SU-DHL-6 (cell line): ENCODE measurements around the gene MMP24.

Experiments
- H2AFZ ChIP-seq: fragments of 200-600 bp; sonication (generic); 2 replicates; pipeline ENCODE4 v1.6.1; 2014; ENCODE audit warnings: low read depth, mild to moderate bottlenecking, moderate library complexity, mixed read lengths, antibody characterized with exemption, low read length; ENCODE audit not compliant: severe bottlenecking
- H3F3A ChIP-seq: fragments of 200-600 bp; shearing (Covaris generic); 2 replicates; pipeline ENCODE4 v1.6.0; 2016; ENCODE audit warnings: antibody characterized with exemption, mild to moderate bottlenecking; ENCODE audit not compliant: insufficient read depth
- H3K27ac ChIP-seq: fragments of 200-600 bp; sonication (generic); 2 replicates; pipeline ENCODE4 v1.5.1; 2016; ENCODE audit warnings: low read depth, mild to moderate bottlenecking, low read length, moderate library complexity, mixed read lengths
- H3K27me3 ChIP-seq: fragments of 200-600 bp; sonication (generic), shearing (Covaris generic); 2 replicates; pipeline ENCODE4 v1.6.0; 2014; ENCODE audit warnings: mild to moderate bottlenecking, low read length
- H3K36me3 ChIP-seq: fragments of 200-600 bp; sonication (generic); 2 replicates; pipeline ENCODE4 v1.6.1; 2014; ENCODE audit warnings: mild to moderate bottlenecking, low read length, mixed read lengths
- H3K4me2 ChIP-seq: fragments of 300-600, 200-600 bp; shearing (Covaris generic), sonication (generic); 2 replicates; pipeline ENCODE4 v1.6.0; 2014; ENCODE audit warnings: low read length, low read depth, mild to moderate bottlenecking; ENCODE audit not compliant: poor library complexity, severe bottlenecking
- H3K4me3 ChIP-seq: fragments of 200-600 bp; sonication (generic); 2 replicates; pipeline ENCODE4 v1.5.1; 2014; ENCODE audit warnings: antibody characterized with exemption, low read length, mild to moderate bottlenecking, mixed read lengths; ENCODE audit not compliant: insufficient read depth, poor library complexity, severe bottlenecking
- H3K79me2 ChIP-seq: fragments of 200-600 bp; sonication (generic); 2 replicates; pipeline ENCODE4 v1.6.1; 2014; ENCODE audit warnings: mild to moderate bottlenecking, low read length, moderate library complexity; ENCODE audit not compliant: insufficient read depth
- H3K9ac ChIP-seq: fragments of 200-600 bp; sonication (generic); 2 replicates; pipeline ENCODE4 v1.7.0; 2014; ENCODE audit warnings: mild to moderate bottlenecking, low read length
- H3K9me2 ChIP-seq: fragments of 200-600 bp; sonication (generic); replicated peaks from 2 replicates; pipeline ENCODE4 v1.6.1; 2014; ENCODE audit warnings: low read length; ENCODE audit not compliant: insufficient read depth
- H3K9me3 ChIP-seq: fragments of 200-600 bp; sonication (generic); 2 replicates; pipeline ENCODE4 v1.6.1; 2014; ENCODE audit warnings: low read length, mixed read lengths; ENCODE audit not compliant: insufficient read depth
- H4K20me1 ChIP-seq: fragments of 200-600 bp; sonication (generic); 2 replicates; pipeline ENCODE4 v1.6.1; 2014; ENCODE audit warnings: low read depth, mild to moderate bottlenecking, antibody characterized with exemption, low read length, moderate library complexity, mixed read lengths
- CTCF ChIP-seq: fragments of 200-600 bp; sonication (generic); IDR thresholded peaks from one replicate; pipeline ENCODE4 v1.5.1; 2017; ENCODE audit warnings: antibody characterized with exemption, mild to moderate bottlenecking, low read length, moderate library complexity; ENCODE audit not compliant: insufficient read depth, poor library complexity, severe bottlenecking
- EZH2phosphoT487 ChIP-seq: fragments of 200-600 bp; sonication (generic), shearing (Covaris generic); conservative IDR thresholded peaks from 2 replicates; pipeline ENCODE4 v1.6.1; 2018; ENCODE audit warnings: mild to moderate bottlenecking, antibody characterized with exemption, low read length, moderate library complexity, mixed read lengths

The MMP24 gene

GRCh38 chr20:35240083-35240810, 13.8 kb downstream of the MMP24 start:
- Histone ChIP-seq H2AFZ (no peak overlapping the region), H3K4me3 (no peak overlapping the region), H3F3A (no peaks in the 10 kb centered on the region), H3K9ac (no peak overlapping the region), H3K9me3 (no peaks in the 10 kb centered on the region), H3K27ac (no peak overlapping the region), H3K36me3 (no peaks in the 10 kb centered on the region), H3K9me2 (no peaks in the 10 kb centered on the region), H3K79me2 (no peaks in the 10 kb centered on the region), H4K20me1 (no peaks in the 10 kb centered on the region), H3K27me3 (no peaks in the 10 kb centered on the region), H3K4me2 (no peak overlapping the region)
- TF ChIP-seq CTCF (no peak), EZH2phosphoT487 (no peak)

DNA sequence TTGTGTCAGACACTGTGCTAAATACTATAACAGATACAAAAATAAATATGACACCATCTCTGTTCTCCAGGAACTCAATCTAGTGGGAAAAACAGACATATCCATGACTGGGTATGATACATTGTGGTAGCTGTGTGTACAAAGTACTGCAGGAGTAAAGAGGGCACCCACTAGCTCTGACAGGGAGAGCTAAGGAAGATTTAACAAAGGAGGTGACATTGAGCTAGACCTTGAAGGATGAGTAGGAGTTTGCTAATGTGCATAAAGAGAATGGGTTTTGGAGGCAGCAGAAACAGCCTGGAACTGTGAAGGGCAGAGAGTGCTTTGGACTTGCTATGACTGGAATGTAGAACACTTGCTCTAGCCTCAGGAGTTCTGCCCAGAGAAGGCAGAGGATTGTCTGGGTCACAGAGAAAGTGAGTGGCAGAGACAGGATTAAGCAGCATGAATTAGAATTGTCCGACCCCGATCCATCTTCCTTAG, 14.4 kb downstream of the MMP24 start:
- Histone ChIP-seq H4K20me1 (no peaks in the 10 kb centered on the region), H3K27me3 (no peaks in the 10 kb centered on the region), H3K4me3 (no peak overlapping the region), H3K36me3 (no peaks in the 10 kb centered on the region), H2AFZ (no peak overlapping the region), H3K9me2 (no peaks in the 10 kb centered on the region), H3F3A (no peaks in the 10 kb centered on the region), H3K27ac (no peak overlapping the region), H3K79me2 (no peaks in the 10 kb centered on the region), H3K9me3 (no peaks in the 10 kb centered on the region), H3K4me2 (no peak overlapping the region), H3K9ac (no peak overlapping the region)
- no peak for TF ChIP-seq EZH2phosphoT487
- TF ChIP-seq CTCF: no peak

DNA sequence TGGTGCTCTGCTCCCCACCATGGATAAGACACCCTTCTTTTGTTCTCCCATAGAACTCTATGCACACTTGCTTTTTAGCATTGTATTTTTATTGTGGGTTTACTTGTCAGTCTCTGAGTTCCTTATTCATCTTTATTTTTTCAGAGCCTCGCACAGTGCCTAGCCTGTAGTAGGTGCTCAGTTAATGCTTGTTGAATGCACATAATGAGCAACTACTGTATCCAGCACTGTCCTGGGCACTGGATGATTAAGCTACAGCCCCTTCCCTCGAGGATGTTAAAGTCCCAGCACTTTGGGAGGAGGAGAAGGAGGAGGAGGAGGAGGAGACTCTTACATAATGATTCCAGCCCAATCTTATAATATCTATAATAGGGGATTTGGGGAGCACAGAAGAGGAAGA, 16.8 kb downstream of the MMP24 start:
- Histone ChIP-seq H3K9me3 (no peaks in the 10 kb centered on the region), H3K27ac (no peak overlapping the region), H3K9ac (no peak overlapping the region), H2AFZ (no peak overlapping the region), H3K9me2 (no peaks in the 10 kb centered on the region), H3K4me2 (no peak overlapping the region), H3F3A (no peaks in the 10 kb centered on the region), H3K4me3 (no peak overlapping the region), H3K79me2 (no peaks in the 10 kb centered on the region), H4K20me1 (no peaks in the 10 kb centered on the region), H3K27me3 (no peaks in the 10 kb centered on the region), H3K36me3 (no peaks in the 10 kb centered on the region)
- TF ChIP-seq EZH2phosphoT487: no peak
- TF ChIP-seq CTCF: no peak
